ENCODE measurements around the gene SYNE2. TPM values are rescaled to one million over a fixed set of nuclear protein-coding genes. Genes with fewer than 3 reads are reported as not detected.

Gene SYNE2
- total RNA-seq, 1 experiment from 2014 or later, result 37.5 TPM

DNA sequence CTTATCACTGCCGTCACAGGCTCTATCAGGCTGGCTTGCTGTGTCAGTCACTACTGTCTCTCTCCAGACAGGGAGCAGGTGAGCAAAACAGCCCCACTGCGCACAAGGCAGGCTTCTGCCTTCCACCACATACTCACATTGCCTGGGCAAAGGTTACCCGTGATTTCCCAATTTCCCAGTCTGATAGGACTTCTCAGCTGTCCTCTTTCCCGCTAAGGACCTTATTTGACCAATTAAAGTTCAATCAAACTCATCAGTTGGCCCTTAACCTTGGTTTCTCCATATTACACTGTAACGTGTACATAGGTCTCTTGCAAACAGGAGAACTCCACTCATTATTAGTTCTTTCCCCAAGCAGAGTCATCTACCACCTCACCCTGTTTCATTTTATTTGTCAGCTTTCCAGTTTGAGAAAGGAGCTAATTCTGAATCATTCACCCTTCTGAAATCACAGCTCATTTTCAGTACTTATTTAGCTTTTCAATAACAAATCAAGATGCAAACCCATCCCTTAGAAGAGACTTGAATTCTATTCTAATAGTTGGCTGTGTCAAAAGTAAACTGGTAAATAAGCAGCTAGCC, 270.5 kb downstream of the SYNE2 start:
- POLR2A ChIA-PET, result interaction anchor here (0.6 kb wide), 1 partner anchor 11 kb away, joined by 4 read pairs; no protein-coding TSS in a partner anchor
- DNase-seq (ENCODE audit: low read depth, low spot score), result no peak
- H3K9me3 ChIP-seq (ENCODE audit: control insufficient read depth, insufficient read depth, low read depth, low read length), result no peaks in the 10 kb centered on the region
- H3K4me1 ChIP-seq (ENCODE audit: control insufficient read depth, insufficient read depth, low read length), result no peaks in the 10 kb centered on the region
- H3K36me3 ChIP-seq (ENCODE audit: control insufficient read depth, insufficient read depth, low read length), result no peaks in the 10 kb centered on the region; the same call in 1 of the 2 replicates
- CTCF ChIA-PET, result no interaction called here
- no peak for ATAC-seq
- H3K27me3 ChIP-seq (ENCODE audit: control insufficient read depth, insufficient read depth, low read length), result no peaks in the 10 kb centered on the region
- in situ Hi-C loops (cut with HindIII; ENCODE audit: low pct_unique_long_range_greater_than_20kb, low sequenced_read_pairs), result no loop called here
- intact Hi-C loops (cut with micrococcal nuclease; ENCODE audit: unreplicated experiment), result no loop called here
- no TSS peak for BruUV-seq (replicated peaks)
- H3K4me3 ChIP-seq (ENCODE audit: low read depth in 2 of 2, low read length in 2 of 2), result no peak overlapping the region
- H3K27ac ChIP-seq (ENCODE audit: low read length), result no peak overlapping the region
- TF ChIP-seq SIN3A (IDR thresholded peaks at IDR 0.05; ENCODE audit: borderline replicate concordance, insufficient read depth, low read depth, low read length) (no peak), CTCF (IDR thresholded peaks at IDR 0.05) (no peak), TCF7L2 (IDR thresholded peaks at IDR 0.05; ENCODE audit: low read depth, low read length) (no peak), POLR2AphosphoS5 (IDR thresholded peaks at IDR 0.05; ENCODE audit: low read depth, low read length) (no peak)
- TF ChIP-seq, protein P1, sequence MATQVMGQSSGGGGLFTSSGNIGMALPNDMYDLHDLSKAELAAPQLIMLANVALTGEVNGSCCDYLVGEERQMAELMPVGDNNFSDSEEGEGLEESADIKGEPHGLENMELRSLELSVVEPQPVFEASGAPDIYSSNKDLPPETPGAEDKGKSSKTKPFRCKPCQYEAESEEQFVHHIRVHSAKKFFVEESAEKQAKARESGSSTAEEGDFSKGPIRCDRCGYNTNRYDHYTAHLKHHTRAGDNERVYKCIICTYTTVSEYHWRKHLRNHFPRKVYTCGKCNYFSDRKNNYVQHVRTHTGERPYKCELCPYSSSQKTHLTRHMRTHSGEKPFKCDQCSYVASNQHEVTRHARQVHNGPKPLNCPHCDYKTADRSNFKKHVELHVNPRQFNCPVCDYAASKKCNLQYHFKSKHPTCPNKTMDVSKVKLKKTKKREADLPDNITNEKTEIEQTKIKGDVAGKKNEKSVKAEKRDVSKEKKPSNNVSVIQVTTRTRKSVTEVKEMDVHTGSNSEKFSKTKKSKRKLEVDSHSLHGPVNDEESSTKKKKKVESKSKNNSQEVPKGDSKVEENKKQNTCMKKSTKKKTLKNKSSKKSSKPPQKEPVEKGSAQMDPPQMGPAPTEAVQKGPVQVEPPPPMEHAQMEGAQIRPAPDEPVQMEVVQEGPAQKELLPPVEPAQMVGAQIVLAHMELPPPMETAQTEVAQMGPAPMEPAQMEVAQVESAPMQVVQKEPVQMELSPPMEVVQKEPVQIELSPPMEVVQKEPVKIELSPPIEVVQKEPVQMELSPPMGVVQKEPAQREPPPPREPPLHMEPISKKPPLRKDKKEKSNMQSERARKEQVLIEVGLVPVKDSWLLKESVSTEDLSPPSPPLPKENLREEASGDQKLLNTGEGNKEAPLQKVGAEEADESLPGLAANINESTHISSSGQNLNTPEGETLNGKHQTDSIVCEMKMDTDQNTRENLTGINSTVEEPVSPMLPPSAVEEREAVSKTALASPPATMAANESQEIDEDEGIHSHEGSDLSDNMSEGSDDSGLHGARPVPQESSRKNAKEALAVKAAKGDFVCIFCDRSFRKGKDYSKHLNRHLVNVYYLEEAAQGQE (IDR thresholded peaks at IDR 0.05; ENCODE audit: insufficient read depth in 1 of 2, low read depth in 2 of 2, low read length in 1 of 2), result no peak

GRCh38 chr14:64125270-64125669, 272.5 kb downstream of the SYNE2 start:
- no TSS peak for BruUV-seq (replicated peaks)
- intact Hi-C loops (cut with micrococcal nuclease; ENCODE audit: unreplicated experiment), result no loop called here
- no peak for TF ChIP-seq TCF7L2 (IDR thresholded peaks at IDR 0.05; ENCODE audit: low read depth, low read length)
- CTCF ChIA-PET, result no interaction called here
- ATAC-seq (no peak), DNase-seq (ENCODE audit: low read depth, low spot score) (no peak)
- Histone ChIP-seq H3K27ac (ENCODE audit: low read length) (no peak overlapping the region), H3K4me3 (ENCODE audit: low read depth in 2 of 2, low read length in 2 of 2) (no peak overlapping the region), H3K36me3 (ENCODE audit: control insufficient read depth, insufficient read depth, low read length) (no peaks in the 10 kb centered on the region; the same call in 1 of the 2 replicates), H3K27me3 (ENCODE audit: control insufficient read depth, insufficient read depth, low read length) (no peaks in the 10 kb centered on the region), H3K9me3 (ENCODE audit: control insufficient read depth, insufficient read depth, low read depth, low read length) (no peaks in the 10 kb centered on the region), H3K4me1 (ENCODE audit: control insufficient read depth, insufficient read depth, low read length) (no peaks in the 10 kb centered on the region)
- POLR2A ChIA-PET, result interaction anchor here (0.6 kb wide), 1 partner anchor 15 kb away, joined by 15 read pairs; no protein-coding TSS in a partner anchor
- in situ Hi-C loops (cut with HindIII; ENCODE audit: low pct_unique_long_range_greater_than_20kb, low sequenced_read_pairs), result no loop called here

DNA sequence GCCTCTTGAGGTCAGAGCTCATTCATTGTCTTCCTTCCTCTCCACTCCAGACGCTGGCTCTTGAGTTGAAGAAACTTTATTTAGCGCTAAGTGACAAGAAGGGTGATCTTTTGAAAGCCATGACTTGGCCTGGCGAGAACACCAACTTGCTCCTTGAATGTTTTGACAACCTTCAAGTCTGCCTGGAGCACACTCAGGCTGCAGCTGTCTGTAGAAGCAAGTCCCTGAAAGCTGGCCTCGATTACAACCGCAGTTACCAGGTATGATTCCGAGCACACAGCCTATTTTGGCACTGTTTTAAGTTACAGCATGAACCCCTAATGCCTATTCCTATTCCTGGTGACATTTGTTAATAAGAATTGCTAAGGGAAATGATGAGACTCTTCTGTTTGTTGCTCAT, 273.7 kb downstream of the SYNE2 start:
- ATAC-seq (no peak), DNase-seq (ENCODE audit: low read depth, low spot score) (no peak)
- BruUV-seq (replicated peaks), result no TSS peak
- TF ChIP-seq SIN3A (IDR thresholded peaks at IDR 0.05; ENCODE audit: borderline replicate concordance, insufficient read depth, low read depth, low read length) (no peak), POLR2AphosphoS5 (IDR thresholded peaks at IDR 0.05; ENCODE audit: low read depth, low read length) (no peak), TCF7L2 (IDR thresholded peaks at IDR 0.05; ENCODE audit: low read depth, low read length) (no peak), CTCF (IDR thresholded peaks at IDR 0.05) (no peak)
- TF ChIP-seq, protein P1 (IDR thresholded peaks at IDR 0.05; ENCODE audit: insufficient read depth in 1 of 2, low read depth in 2 of 2, low read length in 1 of 2), result no peak
- CTCF ChIA-PET, result no interaction called here
- H3K9me3 ChIP-seq (ENCODE audit: control insufficient read depth, insufficient read depth, low read depth, low read length), result no peaks in the 10 kb centered on the region
- no peaks in the 10 kb centered on the region for H3K4me1 ChIP-seq (ENCODE audit: control insufficient read depth, insufficient read depth, low read length)
- no peak overlapping the region for H3K4me3 ChIP-seq (ENCODE audit: low read depth in 2 of 2, low read length in 2 of 2)
- in situ Hi-C loops (cut with HindIII; ENCODE audit: low pct_unique_long_range_greater_than_20kb, low sequenced_read_pairs) (no loop called here), intact Hi-C loops (cut with micrococcal nuclease; ENCODE audit: unreplicated experiment) (no loop called here)
- no peaks in the 10 kb centered on the region; the same call in 1 of the 2 replicates for H3K36me3 ChIP-seq (ENCODE audit: control insufficient read depth, insufficient read depth, low read length)
- no peak overlapping the region for H3K27ac ChIP-seq (ENCODE audit: low read length)
- POLR2A ChIA-PET, result no interaction called here
- no peaks in the 10 kb centered on the region for H3K27me3 ChIP-seq (ENCODE audit: control insufficient read depth, insufficient read depth, low read length)

All from Panc1 (cell line).